Pancreas (tissue), 10 donors: ENCODE measurements around the gene SYN1. TPM values are rescaled to one million over a fixed set of nuclear protein-coding genes. Genes with fewer than 3 reads are reported as not detected.
A peak's percentile ranks its signal among the peaks of the same experiment; 100 is the strongest.
"Not testable (repeated sequence)": the region's sequence is repeated elsewhere in the genome, so short reads cannot be mapped to it uniquely, and the experiment has no call there.

Source experiments
- ATAC-seq, 4 donors: fragments of 200-7000 bp; cut with Tn5 transposase; one replicate each; pipeline versions ENCODE4 v1.8.0 to v1.9.1; 2020; ENCODE audit warnings: mild to moderate bottlenecking in 4 of 4, moderate library complexity in 4 of 4
- DNase-seq, 6 donors: peaks; one replicate each; pipeline ENCODE4 v3.0.0-alpha.2; 2020
- FAIRE-seq: peaks from 2 replicates; lab custom pipeline; 2012; peaks lifted over from hg19 to GRCh38; lab: Jason Lieb, UNC
- H3K27ac ChIP-seq, 4 donors: fragments of 200-600 bp; sonication (generic); 1 replicate in 3 of 4; 2 replicates in 1 of 4; pipeline versions ENCODE4 v1.5.0 to v1.8.0; 2020
- H3K27me3 ChIP-seq, 4 donors: fragments of 200-600 bp; one replicate each; pipeline ENCODE4 v1.8.0; 2021
- H3K36me3 ChIP-seq, 3 donors: fragments of 200-600 bp; sonication (generic) in 1 of 3; one replicate each; pipeline versions ENCODE4 v1.5.0 to v1.8.0; 2020 to 2021
- H3K4me1 ChIP-seq, 3 donors: fragments of 200-600 bp; one replicate each; pipeline ENCODE4 v1.8.0; 2021
- H3K4me3 ChIP-seq, 4 donors: fragments of 200-600 bp; sonication (generic) in 2 of 4; one replicate each; pipeline versions ENCODE4 v1.5.0 to v1.8.0; 2020 to 2021
- H3K9me3 ChIP-seq, 4 donors: fragments of 200-600 bp; one replicate each; pipeline ENCODE4 v1.8.0; 2021
- WGBS, 2 donors: extraction: QIAGEN DNeasy Blood & Tissue Kit; methylation state at CpG; one replicate each; pipeline ENCODE4 v1.1.7; 2013; 5-methylcytosine and 5-hydroxymethylcytosine counted together
- intact Hi-C, 3 donors: fragments of 100-400 bp; cut with DNase I; formaldehyde crosslinking; loops; one replicate each; pipeline versions ENCODE4 v1.11.1 to v1.14.2; 2022
- polyA plus RNA-seq, 2 donors: library from polyadenylated mRNA; stranded (reverse); fragments of 200-250 nt; gene quantifications; one replicate each; pipeline ENCODE4 v1.2.3, GENCODE V29; 2013
- total RNA-seq, 6 donors: library from RNA; stranded (reverse); fragmentation: NEBNext Ultra II Directional in 4 of 6; extraction: Animal tissue kit (Norgen Biotek cat#: 25700) in 4 of 6; gene quantifications; one replicate each; pipeline versions ENCODE4 v1.2.1 to v1.2.4, GENCODE V29; 2021 to 2023
- TF ChIP-seq, protein P1 (sequence below), 4 donors: fragments of 200-600 bp; sonication (generic) in 3 of 4; IDR thresholded peaks; one replicate each; pipeline versions ENCODE4 v1.5.0 to v1.8.0; 2021; ENCODE audit warnings: antibody characterized with exemption in 4 of 4
- donor health status: healthy with polysubstance abuse.
- donor health status: DM: no; HTN: no; CAD: no; lungs with moderate emphysema.
- donor health status: DM: no; HTN: no; CAD: no.
- donor health status: control.
- donor health status: control.
- donor health status: Bipolar disorder and iron deficiency.
- donor health status: DM: yes; HTN: yes; CAD: no.
- donor health status: DM: no; HTN: no; CAD: no.
- donor health status: DM: no; HTN: no; CAD: no.
- donor health status: DM: yes; HTN: yes; CAD: no.

SYN1 gene
- total RNA-seq (1 to 10 TPM in 3 of 6 donors, under 1 TPM in 3; 0.47 to 2.4 (median 0.89) TPM), polyA plus RNA-seq (10 to 100 TPM in 1 of 2 donors, 1 to 10 TPM in 1; 2.9 to 10.3 TPM)

DNA sequence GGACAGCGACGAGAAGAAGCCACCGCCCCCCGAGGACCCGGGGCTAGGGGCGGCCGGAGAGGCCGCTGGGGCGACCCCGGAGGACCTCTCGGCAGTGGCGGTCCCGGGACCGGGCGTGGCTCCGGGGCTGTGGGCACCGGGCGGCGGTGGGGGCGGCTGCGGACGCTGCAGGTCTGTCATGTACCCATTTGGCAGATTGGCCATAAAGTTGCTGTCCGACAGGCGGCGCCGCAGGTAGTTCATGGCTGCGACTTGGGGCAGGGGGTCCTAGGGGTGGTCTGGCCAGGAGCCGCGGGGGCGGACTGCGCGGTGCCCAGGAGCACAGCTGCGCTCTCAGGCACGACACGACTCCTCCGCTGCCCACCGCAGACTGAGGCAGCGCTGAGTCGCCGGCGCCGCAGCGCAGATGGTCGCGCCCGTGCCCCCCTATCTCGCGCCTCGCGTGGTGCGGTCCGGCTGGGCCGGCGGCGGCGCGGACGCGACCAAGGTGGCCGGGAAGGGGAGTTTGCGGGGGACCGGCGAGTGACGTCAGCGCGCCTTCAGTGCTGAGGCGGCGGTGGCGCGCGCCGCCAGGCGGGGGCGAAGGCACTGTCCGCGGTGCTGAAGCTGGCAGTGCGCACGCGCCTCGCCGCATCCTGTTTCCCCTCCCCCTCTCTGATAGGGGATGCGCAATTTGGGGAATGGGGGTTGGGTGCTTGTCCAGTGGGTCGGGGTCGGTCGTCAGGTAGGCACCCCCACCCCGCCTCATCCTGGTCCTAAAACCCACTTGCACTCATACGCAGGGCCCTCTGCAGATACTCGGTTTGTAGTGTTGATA, at the start of gene SYN1:
SYN1 (minus strand) TSS at position 372 of the 817 bp plus-strand sequence; CDS start at position 243, 129 bp downstream.
- Histone ChIP-seq H3K4me1 (no peaks in the 10 kb centered on the region), H3K27ac (no peak within 1 kb of the TSS), H3K27me3 (no peaks in the 10 kb centered on the region), H3K4me3 (peak within 1 kb of the TSS in 2 of 4 donors; percentile 29 to 43), H3K36me3 (no peaks in the 10 kb centered on the region), H3K9me3 (no peaks in the 10 kb centered on the region)
- intact Hi-C loops, result no loop called here
- DNase-seq (peak; percentile 75 to 92 (median 85)), ATAC-seq (peak; percentile 95 to 97 (median 96)), FAIRE-seq (no peak)
- 2 to 39% methylated on average over 71 to 88 of the region's 88 CpGs for WGBS, 2 donors
- TF ChIP-seq, protein P1, sequence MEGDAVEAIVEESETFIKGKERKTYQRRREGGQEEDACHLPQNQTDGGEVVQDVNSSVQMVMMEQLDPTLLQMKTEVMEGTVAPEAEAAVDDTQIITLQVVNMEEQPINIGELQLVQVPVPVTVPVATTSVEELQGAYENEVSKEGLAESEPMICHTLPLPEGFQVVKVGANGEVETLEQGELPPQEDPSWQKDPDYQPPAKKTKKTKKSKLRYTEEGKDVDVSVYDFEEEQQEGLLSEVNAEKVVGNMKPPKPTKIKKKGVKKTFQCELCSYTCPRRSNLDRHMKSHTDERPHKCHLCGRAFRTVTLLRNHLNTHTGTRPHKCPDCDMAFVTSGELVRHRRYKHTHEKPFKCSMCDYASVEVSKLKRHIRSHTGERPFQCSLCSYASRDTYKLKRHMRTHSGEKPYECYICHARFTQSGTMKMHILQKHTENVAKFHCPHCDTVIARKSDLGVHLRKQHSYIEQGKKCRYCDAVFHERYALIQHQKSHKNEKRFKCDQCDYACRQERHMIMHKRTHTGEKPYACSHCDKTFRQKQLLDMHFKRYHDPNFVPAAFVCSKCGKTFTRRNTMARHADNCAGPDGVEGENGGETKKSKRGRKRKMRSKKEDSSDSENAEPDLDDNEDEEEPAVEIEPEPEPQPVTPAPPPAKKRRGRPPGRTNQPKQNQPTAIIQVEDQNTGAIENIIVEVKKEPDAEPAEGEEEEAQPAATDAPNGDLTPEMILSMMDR (IDR thresholded peaks at IDR 0.05), result no peak

DNA sequence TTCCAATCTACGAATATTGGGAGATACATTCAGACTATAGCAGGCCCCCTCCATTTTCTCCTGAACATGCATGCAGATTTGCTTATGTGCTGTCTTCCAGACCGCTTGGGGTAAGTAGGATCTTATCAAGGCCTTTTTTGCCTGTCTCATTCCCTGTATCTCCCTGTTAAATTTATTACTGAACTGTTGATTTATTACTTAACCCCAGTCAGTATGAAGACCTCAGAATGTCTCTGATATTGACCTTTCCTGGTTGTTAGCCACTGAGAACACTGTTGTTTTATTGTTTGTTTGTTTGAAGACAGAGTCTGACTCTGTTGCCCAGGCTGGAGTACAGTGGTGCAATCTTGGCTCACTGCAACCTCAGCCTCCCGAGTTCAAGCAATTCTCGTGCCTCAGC, 46.1 kb upstream of the SYN1 start:
- H3K4me3 ChIP-seq, H3K4me1 ChIP-seq, intact Hi-C loops, FAIRE-seq, ATAC-seq, H3K27ac ChIP-seq, H3K9me3 ChIP-seq, H3K36me3 ChIP-seq, H3K27me3 ChIP-seq, DNase-seq: not testable (repeated sequence)
- 80 to 84% methylated on average over 4 of the region's 4 CpGs for WGBS, 2 donors

DNA sequence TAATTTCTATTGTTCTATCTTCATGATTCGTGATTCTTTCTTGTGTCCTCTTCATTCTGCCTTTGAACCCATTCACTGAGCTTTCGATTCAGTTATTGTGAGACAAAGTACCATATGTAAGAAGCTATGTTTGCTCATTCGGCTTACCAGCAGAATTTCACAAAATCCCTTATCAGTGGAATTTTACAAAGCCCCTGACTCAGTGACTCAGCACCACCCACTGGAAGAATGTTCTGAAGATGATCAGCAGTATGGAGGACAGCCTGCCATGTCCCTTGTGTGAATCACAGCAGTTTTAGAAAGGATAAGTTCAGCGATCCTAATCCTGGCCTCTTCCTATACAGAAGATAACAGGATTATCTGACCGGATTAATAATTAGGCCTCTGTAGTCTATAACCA, 45.1 kb upstream of the SYN1 start:
- no peak overlapping the region for H3K27ac ChIP-seq
- intact Hi-C loops, result no loop called here
- H3K4me3 ChIP-seq, result no peak overlapping the region
- TF ChIP-seq, protein P1 (IDR thresholded peaks at IDR 0.05), result no peak
- WGBS, 2 donors, result 72 to 76% methylated on average over 5 of the region's 5 CpGs
- H3K9me3 ChIP-seq, result no peaks in the 10 kb centered on the region
- DNase-seq, result no peak
- FAIRE-seq, result no peak
- no peaks in the 10 kb centered on the region for H3K36me3 ChIP-seq
- ATAC-seq, result no peak
- no peaks in the 10 kb centered on the region for H3K4me1 ChIP-seq
- H3K27me3 ChIP-seq, result no peaks in the 10 kb centered on the region

DNA sequence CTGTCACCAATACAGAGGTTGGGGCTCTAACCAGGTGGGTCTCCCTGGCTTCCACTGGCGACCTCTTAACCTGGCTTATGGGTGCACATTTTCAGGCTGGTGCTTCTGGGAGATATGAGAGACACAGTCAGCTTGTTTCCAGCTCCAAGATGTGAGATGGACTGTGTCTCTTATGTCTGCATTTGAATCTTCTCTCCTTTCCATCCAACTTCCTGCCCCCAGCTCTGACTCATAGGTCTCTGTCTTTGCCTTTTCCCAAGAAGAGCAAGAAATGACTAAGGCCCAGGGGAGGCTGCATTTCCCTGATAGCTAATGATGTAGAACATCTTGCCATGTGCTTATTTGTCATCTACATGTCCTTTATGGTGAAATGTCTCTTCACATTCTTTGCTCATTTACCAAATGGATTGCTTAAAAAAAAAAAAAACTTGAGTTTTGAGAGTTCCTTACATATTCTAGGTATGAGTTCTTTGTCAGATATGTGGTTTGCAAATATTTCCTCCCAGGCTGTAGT, 42.5 kb upstream of the SYN1 start:
- Histone ChIP-seq H3K36me3 (no peaks in the 10 kb centered on the region), H3K27me3 (peaks cover 0 to 6% (median 0%) of the 10 kb centered on the region in 4 donors), H3K4me1 (peaks cover 0 to 5% (median 0%) of the 10 kb centered on the region in 3 donors), H3K4me3 (no peak overlapping the region), H3K9me3 (no peaks in the 10 kb centered on the region), H3K27ac (no peak overlapping the region)
- DNase-seq, result no peak
- intact Hi-C loops, result no loop called here
- FAIRE-seq, result no peak
- TF ChIP-seq, protein P1 (IDR thresholded peaks at IDR 0.05), result no peak
- no peak for ATAC-seq
- WGBS, 2 donors, result 35 to 80% methylated on average over 1 of the region's 1 CpG

DNA sequence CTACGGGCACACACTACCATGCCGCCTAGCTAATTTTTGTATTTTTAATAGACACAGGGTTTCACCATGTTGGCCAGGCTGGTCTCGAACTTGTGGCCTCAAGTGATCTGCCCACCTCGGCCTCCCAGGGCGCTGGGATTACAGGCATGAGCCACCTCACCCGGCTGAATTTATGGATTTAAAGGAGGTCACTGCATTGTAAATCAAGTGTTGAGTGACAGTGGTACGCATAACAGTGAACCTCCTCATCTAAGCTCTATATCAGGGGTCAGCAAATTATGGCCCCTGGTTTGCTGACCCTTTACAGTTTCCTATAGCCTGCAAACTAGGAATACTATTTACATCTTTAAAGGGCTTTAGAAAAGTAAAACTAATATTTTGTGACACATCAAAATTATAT, 41.9 kb upstream of the SYN1 start:
- WGBS, 2 donors, result 84 to 86% methylated on average over 7 of the region's 7 CpGs
- Histone ChIP-seq H3K4me3 (no peak overlapping the region), H3K27me3 (peaks cover 0 to 6% (median 0%) of the 10 kb centered on the region in 4 donors), H3K9me3 (no peaks in the 10 kb centered on the region), H3K27ac (no peak overlapping the region), H3K4me1 (peaks cover 0 to 5% (median 0%) of the 10 kb centered on the region in 3 donors), H3K36me3 (no peaks in the 10 kb centered on the region)
- ATAC-seq (no peak), DNase-seq (no peak), FAIRE-seq (no peak)
- TF ChIP-seq, protein P1 (IDR thresholded peaks at IDR 0.05), result no peak
- intact Hi-C loops, result no loop called here
